HCT116 (cell line): Measurements from ENCODE around the gene HIGD2A. TPM values are rescaled to one million over a fixed set of nuclear protein-coding genes. Genes with fewer than 3 reads are reported as not detected.

Source experiments
- ATAC-seq: fragments of 200-7000 bp; cut with Tn5 transposase; 2 replicates; pipeline ENCODE4 v1.9.1; 2020; ENCODE audit warnings: mild to moderate bottlenecking, moderate library complexity
- BruUV-seq: library from RNA; stranded (reverse); fragments of 400-500 nt; replicated peaks from 2 replicates; lab custom pipeline; 2021; lab: Mats Ljungman, UMichigan
- CTCF ChIA-PET: fragments of 300-600 bp; sonication (Branson Sonifier 250); formaldehyde crosslinking; loops from one replicate; lab custom pipeline; 2021; ENCODE audit warnings: antibody characterized with exemption; lab: Charles Lee
- POLR2A ChIA-PET: fragments of 300-600, 350-600 bp; sonication (Branson Sonifier 250); formaldehyde crosslinking; loops from one replicate; lab custom pipeline; 2021; ENCODE audit warnings: antibody characterized with exemption; lab: Charles Lee
- RAD21 ChIA-PET, 2 experiments: fragments of 300-600 bp; sonication (Branson Sonifier 250); formaldehyde crosslinking; loops; one replicate each; lab custom pipeline; 2023; ENCODE audit warnings: low total read pairs in 2 of 2; ENCODE audit not compliant: uncharacterized antibody in 2 of 2, unreplicated experiment in 2 of 2, low non-redundant PET in 1 of 2; lab: Charles Lee
- DNase-seq: peaks from one replicate; pipeline ENCODE4 v3.0.0-alpha.2; 2010; ENCODE audit warnings: low read depth, low spot score
- H2AFZ ChIP-seq: fragments of 200-600 bp; shearing (Covaris generic), sonication (generic); 2 replicates; pipeline ENCODE4 v1.6.1; 2017; ENCODE audit warnings: low read depth, mixed run types, mixed read lengths, antibody characterized with exemption, low read length; ENCODE audit not compliant: poor library complexity, severe bottlenecking
- H3K27ac ChIP-seq: 2 replicates; pipeline ENCODE4 v1.5.1; 2012; ENCODE audit warnings: low read depth, low read length
- H3K27me3 ChIP-seq: fragments of 200-600 bp; sonication (generic); 2 replicates; pipeline ENCODE4 v1.6.1; 2016; ENCODE audit warnings: mixed run types, low read length, mixed read lengths; ENCODE audit not compliant: insufficient read depth
- H3K36me3 ChIP-seq, 2 experiments: fragments of 200-500 bp in 1 of 2; fragments of 200-600 bp in 1 of 2; sonication (Bioruptor generic) in 1 of 2; sonication (generic) in 1 of 2; 2 replicates each; pipeline versions ENCODE4 v1.5.1 to v1.6.1; 2014 to 2016; ENCODE audit warnings: low read length in 2 of 2, inconsistent platforms in 1 of 2, mixed read lengths in 1 of 2, mixed run types in 1 of 2; ENCODE audit not compliant: insufficient read depth in 2 of 2, control insufficient read depth in 1 of 2
- H3K4me1 ChIP-seq, 2 experiments: fragments of 200-600 bp in 1 of 2; sonication (generic) in 1 of 2; 2 replicates each; pipeline versions ENCODE4 v1.5.1 to v1.6.1; 2012 to 2017; ENCODE audit warnings: low read length in 2 of 2, inconsistent platforms in 1 of 2, mild to moderate bottlenecking in 1 of 2, mixed read lengths in 1 of 2, mixed run types in 1 of 2, moderate library complexity in 1 of 2; ENCODE audit not compliant: insufficient read depth in 2 of 2, control insufficient read depth in 1 of 2
- H3K4me2 ChIP-seq: fragments of 200-600 bp; sonication (generic); 2 replicates; pipeline ENCODE4 v1.6.1; 2017; ENCODE audit warnings: mixed run types, low read length, mixed read lengths
- H3K4me3 ChIP-seq, 2 experiments: fragments of 200-600 bp in 1 of 2; sonication (generic) in 1 of 2; replicated peaks in 1 of 2; 2 replicates each; pipeline ENCODE4 v1.5.1; 2011 to 2016; ENCODE audit warnings: low read length in 2 of 2, control low read depth in 1 of 2, low read depth in 1 of 2, mild to moderate bottlenecking in 1 of 2, mixed read lengths in 1 of 2, mixed run types in 1 of 2
- H3K79me2 ChIP-seq: fragments of 200-600 bp; sonication (generic); 2 replicates; pipeline ENCODE4 v1.6.1; 2017; ENCODE audit warnings: mild to moderate bottlenecking, mixed run types, low read length, moderate library complexity, mixed read lengths; ENCODE audit not compliant: insufficient read depth
- H3K9ac ChIP-seq: fragments of 200-600 bp; sonication (generic); 2 replicates; pipeline ENCODE4 v1.6.1; 2016; ENCODE audit warnings: low read length, mixed read lengths
- H3K9me2 ChIP-seq: fragments of 200-600 bp; sonication (generic), shearing (Covaris generic); 2 replicates; pipeline ENCODE4 v1.6.1; 2017; ENCODE audit warnings: mixed run types, mild to moderate bottlenecking, moderate library complexity; ENCODE audit not compliant: insufficient read depth
- H3K9me3 ChIP-seq, 2 experiments: fragments of 200-500 bp in 1 of 2; fragments of 200-600 bp in 1 of 2; sonication (Bioruptor generic) in 1 of 2; sonication (generic) in 1 of 2; 2 replicates each; pipeline ENCODE4 v1.6.1; 2014 to 2017; ENCODE audit warnings: low read length in 2 of 2, mixed read lengths in 2 of 2, inconsistent platforms in 1 of 2, low read depth in 1 of 2, mild to moderate bottlenecking in 1 of 2, mixed run types in 1 of 2, moderate library complexity in 1 of 2; ENCODE audit not compliant: control insufficient read depth in 1 of 2, insufficient read depth in 1 of 2
- H4K20me1 ChIP-seq: fragments of 200-600 bp; sonication (generic), shearing (Covaris generic); 2 replicates; pipeline ENCODE4 v1.6.1; 2017; ENCODE audit warnings: mixed run types, mild to moderate bottlenecking, moderate library complexity; ENCODE audit not compliant: insufficient read depth
- CBX3 ChIP-seq: IDR thresholded peaks from 2 replicates; pipeline ENCODE4 v1.6.1; 2012; ENCODE audit warnings: low read depth
- EGR1 ChIP-seq: IDR thresholded peaks from 2 replicates; pipeline ENCODE4 v1.6.1; 2012; ENCODE audit warnings: low read depth
- ELF1 ChIP-seq: IDR thresholded peaks from 2 replicates; pipeline ENCODE4 v1.6.1; 2012; ENCODE audit warnings: low read depth, borderline replicate concordance
- EZH2 ChIP-seq: fragments of 200-600 bp; sonication (generic); IDR thresholded peaks from 2 replicates; pipeline ENCODE4 v1.6.1; 2017; ENCODE audit warnings: antibody characterized with exemption, mixed run types
- EZH2phosphoT487 ChIP-seq: fragments of 200-600 bp; IDR thresholded peaks from 2 replicates; pipeline ENCODE4 v1.6.1; 2018; ENCODE audit warnings: antibody characterized with exemption, borderline replicate concordance
- JUND ChIP-seq: IDR thresholded peaks from 2 replicates; pipeline ENCODE4 v1.6.1; 2012
- POLR2A ChIP-seq: IDR thresholded peaks from 2 replicates; pipeline ENCODE4 v1.7.0; 2011; ENCODE audit warnings: borderline replicate concordance; ENCODE audit not compliant: insufficient read depth, insufficient read length; ENCODE audit errors: extremely low read depth
- RAD21 ChIP-seq: IDR thresholded peaks from 2 replicates; pipeline ENCODE4 v1.6.1; 2012; ENCODE audit warnings: low read depth, mild to moderate bottlenecking
- SIN3A ChIP-seq: IDR thresholded peaks from 2 replicates; pipeline ENCODE4 v1.6.1; 2012; ENCODE audit warnings: low read depth
- SP1 ChIP-seq: IDR thresholded peaks from 2 replicates; pipeline ENCODE4 v1.6.1; 2012; ENCODE audit warnings: low read depth
- TCF7L2 ChIP-seq: IDR thresholded peaks from 2 replicates; pipeline ENCODE4 v1.7.0; 2011; ENCODE audit warnings: borderline replicate concordance, inconsistent platforms; ENCODE audit not compliant: insufficient read depth, insufficient read length; ENCODE audit errors: extremely low read depth
- YY1 ChIP-seq: IDR thresholded peaks from 2 replicates; pipeline ENCODE4 v1.6.1; 2011; ENCODE audit warnings: low read length, low read depth, moderate library complexity, mild to moderate bottlenecking; ENCODE audit not compliant: insufficient replicate concordance; ENCODE audit errors: extremely low read depth
- ZFX ChIP-seq: fragments of 450-650 bp; IDR thresholded peaks from 2 replicates; pipeline ENCODE4 v1.6.1; 2017
- ZNF274 ChIP-seq: fragments of 200-500 bp; sonication (Bioruptor generic); IDR thresholded peaks from 2 replicates; pipeline ENCODE4 v1.6.1; 2014; ENCODE audit warnings: mild to moderate bottlenecking, low read depth, low read length, inconsistent platforms
- intact Hi-C: fragments of 100-400 bp; cut with micrococcal nuclease; formaldehyde crosslinking; loops from 2 replicates; pipeline ENCODE4 v1.10.0; 2022
- total RNA-seq: library from RNA; stranded (reverse); gene quantifications from one replicate; pipeline ENCODE4 v1.2.1, GENCODE V29; 2021; ENCODE audit not compliant: unreplicated experiment
- TF ChIP-seq, protein P1 (sequence below): IDR thresholded peaks from 2 replicates; pipeline ENCODE4 v1.6.1; 2012; ENCODE audit warnings: low read depth
- TF ChIP-seq, protein P2 (sequence below): IDR thresholded peaks from 2 replicates; pipeline ENCODE4 v1.6.1; 2012

HIGD2A gene
- total RNA-seq, 1 experiment from 2014 or later, result 130 TPM

DNA sequence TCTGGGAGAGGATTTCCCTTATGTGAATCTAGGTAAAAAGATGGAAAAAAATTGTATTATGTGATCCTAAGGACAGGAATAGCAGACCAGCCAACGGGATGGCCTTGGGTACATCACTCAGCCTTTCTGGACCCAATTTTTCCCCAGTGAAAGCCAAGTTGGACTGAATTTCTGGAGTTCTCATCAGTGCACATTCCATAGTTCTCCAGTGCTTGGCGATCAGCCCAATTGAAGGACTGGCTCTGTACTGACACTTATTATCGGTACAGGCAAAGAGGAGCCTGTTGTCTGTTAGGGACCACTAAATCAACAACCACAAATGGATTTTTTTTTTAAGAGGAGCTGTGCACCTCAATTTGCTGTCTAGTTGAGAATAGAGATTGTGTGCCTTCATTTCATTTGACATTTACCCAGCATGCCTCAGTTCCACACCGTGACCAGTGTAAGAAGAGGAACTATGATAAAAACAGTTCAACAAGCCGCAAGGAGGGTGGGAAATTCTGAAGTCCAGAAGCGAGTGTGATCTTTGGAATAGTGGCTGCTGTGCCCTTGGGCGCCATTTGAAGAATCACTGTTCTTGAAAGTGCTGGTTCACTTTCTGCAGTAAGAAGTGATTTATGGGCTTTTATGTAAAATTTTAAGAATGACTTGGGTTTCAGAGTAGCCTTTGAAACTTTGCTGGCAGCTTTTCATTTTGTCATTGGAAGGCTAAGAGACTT, 15.3 kb upstream of the HIGD2A start (continued):
- TF ChIP-seq JUND (no peak), RAD21 (no peak), TCF7L2 (no peak), CBX3 (no peak), ZFX (no peak), POLR2A (no peak), ZNF274 (no peak), SP1 (no peak)

DNA sequence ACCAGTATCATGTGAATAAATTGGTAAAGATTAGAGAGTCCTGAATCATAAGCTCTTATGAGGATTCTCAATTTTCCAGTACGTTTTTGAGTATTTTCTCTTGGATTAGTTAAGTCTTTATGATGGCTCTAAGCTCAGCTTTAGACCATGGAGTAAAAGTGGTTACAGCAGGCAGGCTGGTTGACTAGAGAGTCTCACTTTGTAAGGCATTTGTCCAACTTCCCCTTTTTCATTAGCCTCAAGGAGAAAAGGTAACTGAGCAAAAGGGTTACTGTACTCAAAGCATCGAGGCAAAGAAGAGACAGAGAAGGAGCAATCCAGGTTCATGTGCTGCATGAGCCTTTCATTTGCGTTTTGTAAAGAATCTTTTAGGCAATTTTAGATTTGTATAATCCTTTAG, 8.7 kb upstream of the HIGD2A start:
- H3K9ac ChIP-seq, result no peak overlapping the region
- peaks cover 10% of the 10 kb centered on the region; the same call in 1 of the 2 replicates for H3K79me2 ChIP-seq
- no peak overlapping the region for H3K4me3 ChIP-seq
- DNase-seq (no peak), ATAC-seq (no peak)
- no peaks in the 10 kb centered on the region for H3K9me2 ChIP-seq
- H2AFZ ChIP-seq, result no peak overlapping the region
- TF ChIP-seq CBX3, result no peak
- no peak for TF ChIP-seq EGR1
- no peak for TF ChIP-seq RAD21
- TF ChIP-seq ZFX, result no peak
- TF ChIP-seq YY1, result no peak
- TF ChIP-seq EZH2, result no peak
- TF ChIP-seq TCF7L2, result no peak
- TF ChIP-seq SP1, result no peak
- no peak for TF ChIP-seq POLR2A
- TF ChIP-seq SIN3A, result no peak
- TF ChIP-seq, protein P1, sequence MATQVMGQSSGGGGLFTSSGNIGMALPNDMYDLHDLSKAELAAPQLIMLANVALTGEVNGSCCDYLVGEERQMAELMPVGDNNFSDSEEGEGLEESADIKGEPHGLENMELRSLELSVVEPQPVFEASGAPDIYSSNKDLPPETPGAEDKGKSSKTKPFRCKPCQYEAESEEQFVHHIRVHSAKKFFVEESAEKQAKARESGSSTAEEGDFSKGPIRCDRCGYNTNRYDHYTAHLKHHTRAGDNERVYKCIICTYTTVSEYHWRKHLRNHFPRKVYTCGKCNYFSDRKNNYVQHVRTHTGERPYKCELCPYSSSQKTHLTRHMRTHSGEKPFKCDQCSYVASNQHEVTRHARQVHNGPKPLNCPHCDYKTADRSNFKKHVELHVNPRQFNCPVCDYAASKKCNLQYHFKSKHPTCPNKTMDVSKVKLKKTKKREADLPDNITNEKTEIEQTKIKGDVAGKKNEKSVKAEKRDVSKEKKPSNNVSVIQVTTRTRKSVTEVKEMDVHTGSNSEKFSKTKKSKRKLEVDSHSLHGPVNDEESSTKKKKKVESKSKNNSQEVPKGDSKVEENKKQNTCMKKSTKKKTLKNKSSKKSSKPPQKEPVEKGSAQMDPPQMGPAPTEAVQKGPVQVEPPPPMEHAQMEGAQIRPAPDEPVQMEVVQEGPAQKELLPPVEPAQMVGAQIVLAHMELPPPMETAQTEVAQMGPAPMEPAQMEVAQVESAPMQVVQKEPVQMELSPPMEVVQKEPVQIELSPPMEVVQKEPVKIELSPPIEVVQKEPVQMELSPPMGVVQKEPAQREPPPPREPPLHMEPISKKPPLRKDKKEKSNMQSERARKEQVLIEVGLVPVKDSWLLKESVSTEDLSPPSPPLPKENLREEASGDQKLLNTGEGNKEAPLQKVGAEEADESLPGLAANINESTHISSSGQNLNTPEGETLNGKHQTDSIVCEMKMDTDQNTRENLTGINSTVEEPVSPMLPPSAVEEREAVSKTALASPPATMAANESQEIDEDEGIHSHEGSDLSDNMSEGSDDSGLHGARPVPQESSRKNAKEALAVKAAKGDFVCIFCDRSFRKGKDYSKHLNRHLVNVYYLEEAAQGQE, result no peak
- TF ChIP-seq EZH2phosphoT487, result no peak
- TF ChIP-seq ZNF274, result no peak
- no peak for TF ChIP-seq ELF1
- TF ChIP-seq, protein P2, sequence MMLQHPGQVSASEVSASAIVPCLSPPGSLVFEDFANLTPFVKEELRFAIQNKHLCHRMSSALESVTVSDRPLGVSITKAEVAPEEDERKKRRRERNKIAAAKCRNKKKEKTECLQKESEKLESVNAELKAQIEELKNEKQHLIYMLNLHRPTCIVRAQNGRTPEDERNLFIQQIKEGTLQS, result no peak
- H4K20me1 ChIP-seq, result no peaks in the 10 kb centered on the region; the same call in 1 of the 2 replicates
- H3K4me1 ChIP-seq, result no peaks in the 10 kb centered on the region
- no peaks in the 10 kb centered on the region for H3K27me3 ChIP-seq
- no TSS peak for BruUV-seq
- POLR2A ChIA-PET, result no interaction called here
- H3K9me3 ChIP-seq, result no peaks in the 10 kb centered on the region
- H3K27ac ChIP-seq, result no peak overlapping the region
- RAD21 ChIA-PET, result no interaction called here
- peaks cover 20 to 42% of the 10 kb centered on the region in 2 experiments; a peak in 3 of 4 replicates for H3K36me3 ChIP-seq
- H3K4me2 ChIP-seq, result no peak overlapping the region
- CTCF ChIA-PET, result no interaction called here
- intact Hi-C loops, result no loop called here
